GM21381 (cell line): ENCODE results near the gene IGSF6.
"Not testable (repeated sequence)": the region's sequence is repeated elsewhere in the genome, so short reads cannot be mapped to it uniquely, and the experiment has no call there.

Experiments
- ATAC-seq: cut with Tn5 transposase; IDR thresholded peaks from one replicate; pipeline ENCODE4 v1.9.1; 2021; ENCODE audit warnings: mild to moderate bottlenecking, moderate library complexity; ENCODE audit not compliant: unreplicated experiment

IGSF6 gene, protein sequence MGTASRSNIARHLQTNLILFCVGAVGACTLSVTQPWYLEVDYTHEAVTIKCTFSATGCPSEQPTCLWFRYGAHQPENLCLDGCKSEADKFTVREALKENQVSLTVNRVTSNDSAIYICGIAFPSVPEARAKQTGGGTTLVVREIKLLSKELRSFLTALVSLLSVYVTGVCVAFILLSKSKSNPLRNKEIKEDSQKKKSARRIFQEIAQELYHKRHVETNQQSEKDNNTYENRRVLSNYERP

DNA sequence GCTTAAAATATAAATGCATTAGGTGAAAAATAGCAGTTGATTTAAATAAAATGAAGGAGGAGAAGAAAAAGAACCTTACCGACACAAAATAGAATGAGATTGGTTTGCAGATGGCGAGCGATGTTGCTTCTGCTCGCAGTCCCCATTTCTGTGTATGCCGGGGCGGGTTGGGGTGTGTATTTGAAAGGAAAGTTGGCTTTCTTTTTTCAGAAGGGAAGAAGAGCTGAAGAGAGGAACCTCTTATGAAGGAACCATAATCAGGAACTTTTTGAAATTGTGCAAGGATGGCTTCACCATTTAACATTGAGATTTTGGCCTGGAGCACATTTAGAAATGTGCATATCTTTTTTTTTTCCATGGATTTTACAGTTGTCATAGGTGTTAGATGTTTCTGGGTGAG lies at the start of gene IGSF6:
Gene IGSF6, minus strand, starts transcription at position 156 of the 400 bp plus-strand sequence. Its CDS starts 10 bp downstream, at position 146.
- no peak for ATAC-seq

DNA sequence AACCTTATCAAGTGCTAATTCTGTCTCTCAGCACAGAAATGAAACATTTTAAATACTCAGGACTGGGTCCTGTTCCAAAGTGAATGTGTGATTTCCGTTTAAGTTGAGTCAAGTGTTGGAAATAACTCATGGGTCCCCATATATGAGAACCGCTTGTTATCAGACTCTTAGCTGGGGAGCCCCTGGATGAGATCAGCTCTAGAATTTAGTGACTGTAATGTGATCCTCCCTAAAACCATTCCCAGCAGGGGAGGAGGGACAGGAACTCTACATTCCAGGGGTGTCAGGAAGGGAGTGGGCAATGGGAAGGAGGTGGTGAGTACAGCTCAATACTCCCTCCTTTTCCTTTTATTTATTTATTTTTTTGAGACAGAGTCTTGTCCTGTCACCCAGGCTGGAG lies 48.9 kb upstream of the IGSF6 start:
- ATAC-seq = no peak

DNA sequence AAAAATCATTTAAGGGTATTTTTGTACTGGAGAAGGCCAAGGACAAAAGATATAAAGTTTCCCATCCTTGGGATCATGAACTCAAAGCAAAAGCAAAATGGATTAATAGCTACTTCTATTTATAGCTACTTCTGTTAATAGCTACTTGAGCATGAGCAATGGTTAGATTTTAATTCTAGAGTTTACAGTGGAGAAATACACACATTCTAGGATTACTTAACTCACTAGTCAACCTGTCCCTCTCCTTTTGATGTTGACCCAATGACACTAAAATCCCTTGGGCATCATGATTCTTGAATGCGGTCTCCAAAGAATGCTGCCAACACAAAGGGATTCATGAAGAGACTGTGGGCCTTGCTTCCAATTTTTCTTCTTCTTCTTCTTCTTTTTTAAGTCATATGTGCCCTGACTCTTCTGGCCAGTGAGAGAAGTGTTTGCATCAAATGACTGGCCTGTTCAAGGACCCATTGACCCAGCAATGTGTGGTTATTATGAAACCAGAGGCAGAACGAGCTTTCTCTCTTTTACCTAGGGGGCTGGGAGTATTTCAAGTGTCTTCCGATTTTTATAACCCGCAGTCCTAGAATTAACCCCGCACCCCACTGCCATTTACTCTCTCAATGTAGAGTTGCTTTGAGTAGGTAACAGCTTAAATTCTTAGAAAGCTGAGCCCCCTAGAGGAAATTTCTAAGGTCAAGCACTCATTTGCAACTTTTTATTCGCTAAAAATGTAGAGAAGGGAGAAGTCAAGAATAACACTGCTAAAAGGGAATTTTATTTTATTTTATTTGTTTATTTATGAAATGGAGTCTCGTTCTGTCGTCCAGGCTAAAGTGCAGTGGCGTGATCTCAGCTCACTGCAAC lies 46.0 kb upstream of the IGSF6 start:
- no peak for ATAC-seq

GRCh38 chr16:21697032-21697431 lies 44.6 kb upstream of the IGSF6 start:
- ATAC-seq = no peak

DNA sequence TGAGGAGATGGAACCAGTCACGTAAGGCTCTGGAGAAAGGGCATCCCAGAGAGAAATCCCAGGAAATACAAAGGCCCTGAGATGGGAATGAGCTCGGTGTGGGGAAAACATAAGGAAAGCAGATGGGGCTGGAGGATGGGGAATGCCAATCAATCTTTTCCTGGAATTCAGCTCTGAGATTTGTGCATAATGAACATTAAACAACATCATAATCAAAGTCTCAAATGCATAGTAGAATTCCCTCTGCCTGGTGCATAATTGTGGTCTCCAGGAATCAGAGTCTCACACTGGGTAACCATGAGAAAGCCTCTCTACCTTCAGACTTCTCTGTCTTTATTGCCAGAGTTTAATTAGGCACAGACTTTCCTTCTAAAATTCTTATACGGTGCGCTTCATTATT lies 42.2 kb upstream of the IGSF6 start:
- ATAC-seq = no peak

- ATAC-seq = not testable (repeated sequence)
Measured at GRCh38 chr16:21690967-21691366, 38.6 kb upstream of the IGSF6 start.

- no peak for ATAC-seq
Measured at GRCh38 chr16:21689107-21689506, 36.7 kb upstream of the IGSF6 start.

GRCh38 chr16:21685034-21685455 lies 32.6 kb upstream of the IGSF6 start:
- no peak for ATAC-seq

DNA sequence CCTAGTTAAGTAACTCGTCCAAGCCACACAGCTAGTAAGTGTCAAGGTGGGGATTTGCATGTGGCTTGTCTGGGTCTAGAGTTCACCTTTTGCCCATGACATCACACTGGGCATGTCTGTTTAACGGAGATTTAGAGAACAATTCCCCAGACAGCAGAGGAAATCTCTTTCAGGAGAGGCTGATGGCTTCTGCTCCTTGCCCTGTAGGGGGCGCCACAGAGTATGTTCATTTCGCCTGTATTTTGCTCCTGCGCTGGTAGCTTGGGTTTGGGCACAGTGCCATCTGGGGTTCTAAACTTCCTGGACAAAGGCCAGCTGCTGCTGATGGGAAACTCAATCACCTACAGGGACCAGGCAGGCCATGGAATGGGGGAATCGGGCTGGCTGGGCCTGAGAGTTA lies 31.8 kb upstream of the IGSF6 start:
- no peak for ATAC-seq

- no peak for ATAC-seq
Measured at GRCh38 chr16:21683184-21683583, 30.8 kb upstream of the IGSF6 start.

DNA sequence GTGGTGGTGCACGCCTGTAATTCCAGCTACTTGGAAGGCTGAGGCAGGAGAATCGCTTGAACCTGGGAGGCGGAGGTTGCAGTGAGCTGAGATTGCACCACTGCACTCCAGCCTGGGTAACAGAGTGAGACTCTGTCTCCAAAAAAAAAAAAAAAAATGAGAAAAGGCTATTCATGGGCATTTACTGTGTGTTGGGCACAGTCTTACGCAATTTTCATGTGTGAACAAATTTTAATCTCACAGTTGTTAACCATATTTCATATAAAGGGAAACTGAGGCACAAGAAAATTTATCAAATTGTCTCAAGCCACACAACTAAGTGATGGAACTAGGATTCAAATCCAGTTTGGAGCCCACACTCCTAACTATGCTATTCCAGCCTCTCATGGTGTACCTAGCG lies 28.3 kb upstream of the IGSF6 start:
- ATAC-seq = not testable (repeated sequence)

GRCh38 chr16:21674456-21674855 lies 22.0 kb upstream of the IGSF6 start:
- not testable (repeated sequence) for ATAC-seq

- no peak for ATAC-seq
Measured at GRCh38 chr16:21673469-21673868, 21.1 kb upstream of the IGSF6 start.

DNA sequence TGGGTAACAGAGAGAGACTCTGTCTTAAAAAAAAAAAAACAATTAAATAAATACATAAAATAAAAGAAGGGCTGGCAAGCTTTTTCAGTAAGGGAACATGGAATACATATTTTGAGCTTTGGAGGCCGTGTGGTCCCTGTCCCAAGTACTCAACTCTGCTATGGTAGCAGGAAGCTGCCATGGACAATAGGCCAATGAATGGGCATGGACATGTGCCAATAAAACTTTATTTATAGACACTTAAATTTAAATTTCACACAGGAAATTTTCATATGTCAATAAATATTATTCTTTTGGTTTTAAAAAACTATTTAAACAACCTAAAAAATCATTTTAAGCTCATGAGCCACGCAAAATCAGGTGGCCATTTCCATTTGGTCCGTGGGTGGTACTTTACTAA lies 15.2 kb upstream of the IGSF6 start:
- ATAC-seq = no peak

DNA sequence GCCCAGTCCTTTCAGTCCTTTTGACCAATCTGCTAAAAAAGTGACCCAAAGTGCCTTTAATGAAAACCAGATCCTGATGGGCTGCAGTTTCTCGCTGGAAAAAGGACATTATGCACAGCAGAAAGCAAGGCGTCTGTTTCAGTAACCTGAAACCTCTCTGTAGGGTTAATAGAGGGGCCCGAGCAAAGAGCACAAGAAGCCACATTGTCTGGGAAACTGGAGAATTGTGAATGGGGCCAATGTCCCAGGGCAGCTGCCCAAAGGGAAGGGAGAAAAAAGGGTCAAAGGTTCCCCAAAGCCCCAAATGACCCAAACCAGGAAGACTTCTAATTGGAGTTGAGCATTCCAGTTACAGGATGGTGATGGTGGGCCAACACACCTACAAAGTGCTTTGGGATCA lies 14.4 kb upstream of the IGSF6 start:
- ATAC-seq = no peak

DNA sequence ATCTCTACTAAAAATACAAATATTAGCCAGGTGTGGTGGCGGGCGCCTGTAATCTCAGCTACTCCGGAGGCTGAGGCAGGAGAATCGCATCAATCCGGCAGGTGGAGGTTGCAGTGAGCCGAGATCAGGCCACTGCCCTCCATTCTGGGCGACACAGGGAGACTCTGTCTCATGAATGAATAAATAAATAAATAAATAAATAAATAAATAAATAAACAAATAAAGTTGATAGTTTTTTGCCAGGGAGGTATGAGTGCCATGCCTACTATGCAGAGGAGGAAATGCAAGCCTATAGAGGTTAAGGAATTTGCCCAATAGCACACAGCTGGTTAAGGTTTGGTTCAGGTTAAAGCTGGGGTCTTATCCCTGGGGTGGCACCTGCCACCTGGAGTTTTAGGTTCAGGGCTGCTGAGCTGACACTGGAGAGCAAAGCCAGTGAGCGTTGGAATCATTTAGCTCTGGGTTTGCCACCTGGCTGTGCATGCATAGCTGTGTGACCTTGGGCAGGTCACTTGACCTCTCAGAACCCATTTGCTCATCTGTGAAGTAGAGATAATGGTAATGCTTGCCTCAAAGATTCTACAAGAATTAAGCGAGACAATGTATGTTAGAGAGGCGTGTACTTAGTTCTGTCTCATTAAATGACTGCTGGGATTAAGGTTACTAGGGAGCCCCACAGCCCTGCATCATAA lies 12.5 kb upstream of the IGSF6 start:
- no peak for ATAC-seq

- no peak for ATAC-seq
Measured at GRCh38 chr16:21663889-21664647, 11.7 kb upstream of the IGSF6 start, which contains the start of gene OTOA. Gene OTOA (plus strand): TSS chr16:21663968. CDS start chr16:21678515, 14,547 bp downstream.

DNA sequence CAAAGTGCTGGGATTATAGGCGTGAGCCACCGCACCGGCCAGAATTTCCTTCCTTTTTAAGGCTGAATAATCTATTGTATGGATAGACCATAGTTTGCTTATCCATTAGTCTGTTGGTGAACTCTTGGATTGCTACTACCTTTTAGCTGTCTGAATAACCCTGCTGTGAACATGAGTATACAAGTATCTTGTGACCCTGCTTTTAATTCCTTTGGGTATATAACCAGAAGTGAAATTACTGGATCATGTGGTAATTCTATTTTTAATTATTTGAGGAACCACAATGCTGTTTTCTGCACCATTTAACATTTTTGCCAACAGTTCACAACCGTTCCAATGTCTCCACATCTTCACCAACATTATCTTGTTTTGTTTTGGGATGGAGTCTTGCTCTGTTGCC lies 6.7 kb upstream of the IGSF6 start:
- no peak for ATAC-seq

DNA sequence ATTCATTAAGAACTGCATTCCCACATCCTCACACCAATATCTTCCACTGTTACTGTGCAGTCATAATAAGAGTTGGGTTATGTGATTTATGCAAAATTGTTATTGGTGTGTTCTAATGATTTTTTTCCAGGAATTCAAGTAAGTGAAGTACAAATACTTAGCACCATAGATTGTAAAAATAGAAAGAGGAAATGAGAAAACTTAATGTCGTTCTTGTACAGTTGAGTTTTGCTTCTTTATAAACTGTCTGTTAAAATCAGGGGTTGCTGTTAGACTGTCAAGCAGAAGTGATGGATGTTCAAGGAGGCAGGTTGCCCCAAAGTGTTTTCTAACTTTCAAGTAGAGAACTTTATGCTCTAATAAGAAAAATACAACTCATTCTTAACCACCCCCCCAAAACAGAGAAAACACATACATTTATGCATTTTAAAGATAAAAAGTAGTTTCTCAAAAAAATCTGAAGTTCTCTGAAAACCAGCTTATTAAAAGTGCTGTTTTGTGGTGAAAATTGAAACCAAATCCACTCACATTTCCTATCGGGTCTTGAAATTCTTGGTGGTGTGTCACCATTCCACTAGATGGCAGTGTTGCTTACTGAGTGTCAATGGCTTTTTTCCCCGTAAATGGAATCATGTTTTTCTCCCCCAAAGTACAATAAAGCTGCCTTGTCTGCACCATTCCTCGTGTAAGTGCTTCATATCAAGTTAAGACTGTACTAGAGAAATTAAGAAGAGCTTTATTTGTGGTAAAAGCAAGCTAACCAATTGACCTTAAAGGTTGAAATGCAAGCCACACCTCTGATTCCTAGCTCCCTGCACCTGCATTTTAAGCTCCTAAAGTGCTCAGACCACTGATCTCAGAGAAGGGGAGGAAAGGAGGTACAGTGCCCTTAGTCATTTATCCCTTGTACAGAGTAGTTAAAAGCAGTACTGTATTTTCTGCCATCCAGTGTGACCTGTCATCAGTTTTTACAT lies 4.7 kb upstream of the IGSF6 start:
- ATAC-seq = no peak

DNA sequence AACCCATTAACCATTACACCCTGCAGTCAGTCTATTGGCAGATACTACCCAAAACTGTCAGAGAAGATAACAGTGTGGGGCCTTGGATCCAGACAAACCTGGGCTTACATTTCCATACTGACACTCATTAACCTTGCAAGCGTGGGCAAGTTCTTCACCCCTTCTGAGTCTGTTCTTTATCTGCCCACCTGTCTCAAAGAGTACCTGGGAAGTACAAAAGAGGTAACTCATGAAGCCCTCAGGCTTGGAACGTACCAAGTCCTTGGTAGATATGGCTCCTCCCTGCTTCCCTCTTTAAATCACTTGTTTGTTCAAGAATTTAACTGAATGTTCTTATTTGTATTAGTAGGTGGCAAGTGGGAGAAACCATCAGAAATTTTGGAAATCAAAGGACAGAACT lies 2.5 kb upstream of the IGSF6 start:
- no peak for ATAC-seq
